GM21825 (cell line): ENCODE measurements around the gene IFNAR2.
"Not testable (repeated sequence)": the region's sequence is repeated elsewhere in the genome, so short reads cannot be mapped to it uniquely, and the experiment has no call there.

Source experiments
- ATAC-seq: cut with Tn5 transposase; IDR thresholded peaks from one replicate; pipeline ENCODE4 v1.9.1; 2021; ENCODE audit warnings: mild to moderate bottlenecking, moderate library complexity; ENCODE audit not compliant: unreplicated experiment

Gene IFNAR2

GRCh38 chr21:33214056-33214455 lies 15.7 kb upstream of the IFNAR2 start:
- ATAC-seq, result no peak

- ATAC-seq, result no peak
Observed at GRCh38 chr21:33217138-33217520, 12.6 kb upstream of the IFNAR2 start.

GRCh38 chr21:33219300-33219699 lies 10.4 kb upstream of the IFNAR2 start:
- no peak for ATAC-seq

DNA sequence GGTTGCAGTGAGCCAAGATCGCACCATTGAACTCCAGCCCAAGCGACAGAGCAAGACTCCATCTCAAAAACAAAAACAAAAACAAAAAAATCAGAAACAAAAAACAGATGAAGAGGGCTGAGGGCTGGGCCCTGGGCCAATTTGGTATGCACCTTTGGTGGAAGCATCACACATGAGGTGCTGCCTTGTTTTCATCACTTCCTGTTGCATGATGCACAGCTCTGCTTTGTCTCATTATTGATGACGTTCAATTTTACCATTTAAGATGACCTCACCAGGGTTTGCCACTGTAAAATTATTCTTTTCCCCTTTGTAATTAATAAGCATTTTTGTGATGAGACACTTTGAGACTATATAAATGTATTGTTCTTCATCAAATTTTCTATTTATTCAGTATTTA lies 9.8 kb upstream of the IFNAR2 start:
- ATAC-seq, result no peak

DNA sequence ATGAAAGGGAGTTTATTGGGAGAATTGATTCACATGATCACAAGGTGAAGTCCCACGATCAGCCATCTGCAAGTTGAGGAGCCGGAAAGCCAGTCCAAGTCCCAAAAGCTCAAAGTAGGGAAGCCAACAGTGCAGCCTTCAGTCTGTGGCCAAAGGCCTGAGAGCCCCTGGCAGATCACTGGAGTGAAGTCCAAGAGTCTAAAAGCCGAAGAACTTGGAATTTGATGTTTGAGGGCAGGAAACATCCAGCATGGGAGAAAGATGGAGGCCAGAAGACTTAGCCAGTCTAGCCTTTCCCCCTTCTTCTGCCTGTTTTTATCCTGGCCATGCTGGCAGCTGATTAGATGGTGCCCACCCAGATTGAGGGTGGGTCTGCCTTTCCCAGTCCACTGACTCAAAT lies 4.4 kb upstream of the IFNAR2 start:
- not testable (repeated sequence) for ATAC-seq

GRCh38 chr21:33228455-33228854 lies 1.3 kb upstream of the IFNAR2 start:
- no peak for ATAC-seq

GRCh38 chr21:33229099-33229783 lies 497 bp upstream of the IFNAR2 start:
- no peak for ATAC-seq

DNA sequence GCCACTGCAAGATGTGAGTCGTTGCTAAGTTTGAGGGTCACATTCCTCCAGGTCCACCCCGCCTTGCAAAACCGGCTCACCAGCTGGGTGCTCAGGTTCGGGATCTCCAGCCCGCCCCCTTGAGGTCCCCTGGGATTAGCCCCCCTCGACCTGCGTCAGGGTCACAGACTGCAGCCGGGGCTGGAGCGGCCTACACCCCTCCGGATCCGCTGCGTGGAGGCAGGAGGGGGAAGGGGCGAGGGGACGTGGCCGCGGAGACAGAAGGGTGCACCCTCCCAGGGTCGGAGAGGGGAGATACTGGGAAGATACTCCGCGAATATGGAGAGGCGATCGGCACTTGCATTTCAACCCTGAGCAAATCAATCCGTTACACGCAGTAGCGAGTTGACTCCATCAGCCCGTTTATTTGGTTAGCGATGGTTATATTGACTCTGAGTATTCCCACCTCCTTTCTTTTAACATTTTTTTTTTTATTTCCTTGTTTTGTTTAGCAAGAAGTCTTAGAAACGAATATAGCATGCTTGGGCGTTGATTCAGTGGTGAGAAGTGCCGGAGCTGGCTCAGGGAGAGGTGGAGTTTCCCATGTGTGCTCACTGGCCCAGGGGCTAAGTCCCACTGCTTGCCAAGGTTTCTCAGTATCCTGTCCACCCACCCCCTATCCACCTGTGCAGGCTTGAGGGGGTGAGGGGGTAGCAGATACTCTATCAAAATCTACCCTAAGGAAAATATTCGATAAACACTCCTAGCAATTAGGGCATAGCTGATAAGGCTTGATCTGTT lies 997 bp downstream of the IFNAR2 start:
- peak; percentile 29 for ATAC-seq

DNA sequence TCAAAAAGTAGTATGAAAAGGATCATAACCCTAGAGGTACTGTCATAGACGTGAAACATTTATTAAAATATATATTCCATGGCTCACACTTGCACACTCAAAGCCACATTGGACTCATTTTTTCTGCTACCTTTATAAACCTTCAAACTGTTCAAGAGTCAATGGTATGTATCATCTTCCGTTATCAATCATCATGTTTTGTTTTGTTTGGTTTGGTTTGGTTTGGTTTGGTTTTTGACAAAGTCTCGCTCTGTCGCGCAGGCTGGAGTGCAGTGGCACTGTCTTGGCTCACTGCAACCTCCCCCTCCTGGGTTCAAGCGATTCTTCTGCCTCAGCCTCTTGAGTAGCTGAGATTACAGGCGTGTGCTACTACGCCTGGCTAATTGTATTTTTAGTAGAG lies 1.8 kb downstream of the IFNAR2 start:
- no peak for ATAC-seq

GRCh38 chr21:33232291-33233034 lies 2.7 kb downstream of the IFNAR2 start:
- no peak for ATAC-seq

GRCh38 chr21:33234635-33235520 lies 5.1 kb downstream of the IFNAR2 start:
- ATAC-seq, result no peak

DNA sequence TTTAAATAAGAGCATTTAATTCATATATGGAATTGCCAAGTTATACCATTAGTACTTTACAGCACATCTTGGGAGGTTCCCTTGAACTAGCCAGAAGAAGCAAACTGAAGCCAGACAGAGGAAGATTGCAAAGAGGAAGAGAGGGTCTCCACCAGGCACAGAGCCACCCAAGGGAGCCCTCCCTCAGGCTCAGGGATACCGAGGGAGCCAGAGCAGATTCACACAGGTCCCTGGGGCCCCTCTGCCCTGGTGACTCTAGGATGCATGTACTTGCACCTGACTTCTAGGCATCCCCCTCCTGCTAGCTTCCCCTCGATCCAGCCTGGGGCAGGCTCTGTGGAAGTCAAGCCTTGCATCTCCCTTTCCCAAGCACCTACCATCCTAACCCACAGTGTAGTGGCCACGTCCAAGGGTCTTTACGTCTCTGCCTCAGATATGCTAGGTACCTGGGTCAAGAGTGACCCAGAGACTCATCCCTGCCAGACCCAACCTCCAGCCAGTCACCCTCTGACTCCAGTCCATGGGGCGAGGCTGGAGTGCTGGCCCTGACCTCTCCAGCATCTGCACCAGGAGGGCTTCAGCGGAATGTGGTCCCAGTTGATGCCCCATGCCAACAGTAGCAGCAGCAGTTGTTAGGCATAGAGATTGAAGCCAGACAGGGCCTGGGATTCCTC lies 6.4 kb downstream of the IFNAR2 start:
- no peak for ATAC-seq

GRCh38 chr21:33236766-33237165 lies 7.0 kb downstream of the IFNAR2 start:
- ATAC-seq, result no peak

DNA sequence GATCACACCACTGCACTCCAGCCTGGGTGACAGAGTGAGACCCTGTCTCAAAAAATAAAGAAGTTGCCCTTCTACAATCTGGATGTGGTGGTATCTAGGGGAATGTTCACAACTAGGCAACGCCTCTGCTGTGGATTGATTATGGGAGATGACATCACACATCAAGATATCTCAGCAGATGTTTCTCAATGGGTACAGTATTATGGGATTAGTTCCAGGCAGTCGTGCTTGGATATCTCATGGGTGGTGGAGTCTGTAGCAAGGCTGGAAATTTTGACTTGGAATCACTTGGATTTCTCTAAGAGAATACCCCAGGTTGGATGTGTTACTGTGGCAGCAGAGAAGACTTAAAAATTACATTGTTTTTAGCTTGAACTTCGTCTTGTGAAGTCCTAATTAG lies 7.7 kb downstream of the IFNAR2 start:
- no peak for ATAC-seq

GRCh38 chr21:33238146-33238545 lies 8.4 kb downstream of the IFNAR2 start:
- ATAC-seq, result peak; percentile 21

DNA sequence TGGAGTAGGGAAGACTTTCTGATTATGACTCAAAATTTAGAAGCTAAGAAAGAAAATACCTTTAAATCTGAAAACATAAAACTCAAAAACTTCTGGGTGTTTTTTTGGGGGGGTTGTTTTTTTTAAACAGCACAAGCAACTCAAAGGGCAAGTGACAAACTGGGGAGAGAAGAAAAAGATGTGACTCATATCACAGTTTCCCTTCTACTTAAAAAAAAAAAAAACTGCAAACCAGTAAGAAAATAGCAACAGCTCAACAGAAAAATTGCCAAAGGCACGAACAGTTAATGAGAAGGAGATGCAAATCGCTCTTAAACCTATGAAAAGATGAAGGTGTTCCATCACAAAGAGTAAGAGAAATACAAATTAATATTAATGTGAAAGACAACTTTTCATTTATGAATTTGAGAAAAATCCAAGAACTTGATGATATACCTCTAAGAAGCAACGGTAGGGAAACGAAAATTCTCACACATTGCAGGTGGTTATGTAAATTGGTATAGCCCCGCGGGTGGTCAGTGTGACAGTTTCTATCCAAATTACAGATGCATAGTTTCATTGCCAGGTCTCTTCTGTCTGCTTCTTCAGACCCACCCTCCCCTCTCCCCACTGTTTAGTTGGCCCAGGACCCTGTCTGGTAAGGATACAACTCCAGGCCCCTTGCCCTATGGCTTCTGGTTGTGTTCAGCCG lies 9.0 kb downstream of the IFNAR2 start:
- peak; percentile 67 for ATAC-seq

- ATAC-seq, result not testable (repeated sequence)
Observed at GRCh38 chr21:33239559-33240127, 9.9 kb downstream of the IFNAR2 start.

GRCh38 chr21:33240404-33240803 lies 10.7 kb downstream of the IFNAR2 start:
- no peak for ATAC-seq

- no peak for ATAC-seq
Observed at GRCh38 chr21:33241846-33242245, 12.1 kb downstream of the IFNAR2 start.
